ENCODE data around the gene FYB2. TPM values are rescaled to one million over a fixed set of nuclear protein-coding genes. Genes with fewer than 3 reads are reported as not detected.

Gene FYB2
- total and polyA plus RNA-seq, 2 experiments from 2014 or later = 15.5 to 18.6 TPM

DNA sequence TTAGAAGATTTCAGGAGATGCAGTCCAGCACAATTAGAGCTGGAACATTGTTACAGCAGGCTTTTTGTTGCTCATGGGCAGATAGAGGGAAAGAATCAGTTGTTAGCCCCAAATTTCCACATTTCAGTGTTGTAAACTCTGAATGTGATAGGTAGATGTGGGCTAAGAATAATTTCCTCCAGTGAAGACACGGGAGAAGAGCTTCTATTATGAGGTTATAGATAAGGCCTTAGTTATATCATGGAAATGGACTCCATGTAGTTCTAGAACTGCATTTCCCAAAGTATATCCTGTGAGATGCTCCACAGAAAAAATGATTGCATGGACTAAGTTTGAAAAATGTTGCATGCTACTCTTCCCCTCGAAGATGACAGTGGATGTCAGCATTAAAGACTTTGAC is 109.2 kb downstream of the FYB2 start:
- no peak overlapping the region for H3K27ac ChIP-seq
- no peak overlapping the region for H3K4me2 ChIP-seq
- no peaks in the 10 kb centered on the region for H4K20me1 ChIP-seq (ENCODE audit: insufficient read depth, poor library complexity, severe bottlenecking)
- 52% methylated on average over 2 of the region's 2 CpGs for WGBS (ENCODE audit: low lambda C conversion rate, missing lambda C conversion rate)
- H3K4me3 ChIP-seq = no peak overlapping the region
- peaks cover 9% of the 10 kb centered on the region for H3K4me1 ChIP-seq (ENCODE audit: insufficient read depth)
- TF ChIP-seq, protein P1, sequence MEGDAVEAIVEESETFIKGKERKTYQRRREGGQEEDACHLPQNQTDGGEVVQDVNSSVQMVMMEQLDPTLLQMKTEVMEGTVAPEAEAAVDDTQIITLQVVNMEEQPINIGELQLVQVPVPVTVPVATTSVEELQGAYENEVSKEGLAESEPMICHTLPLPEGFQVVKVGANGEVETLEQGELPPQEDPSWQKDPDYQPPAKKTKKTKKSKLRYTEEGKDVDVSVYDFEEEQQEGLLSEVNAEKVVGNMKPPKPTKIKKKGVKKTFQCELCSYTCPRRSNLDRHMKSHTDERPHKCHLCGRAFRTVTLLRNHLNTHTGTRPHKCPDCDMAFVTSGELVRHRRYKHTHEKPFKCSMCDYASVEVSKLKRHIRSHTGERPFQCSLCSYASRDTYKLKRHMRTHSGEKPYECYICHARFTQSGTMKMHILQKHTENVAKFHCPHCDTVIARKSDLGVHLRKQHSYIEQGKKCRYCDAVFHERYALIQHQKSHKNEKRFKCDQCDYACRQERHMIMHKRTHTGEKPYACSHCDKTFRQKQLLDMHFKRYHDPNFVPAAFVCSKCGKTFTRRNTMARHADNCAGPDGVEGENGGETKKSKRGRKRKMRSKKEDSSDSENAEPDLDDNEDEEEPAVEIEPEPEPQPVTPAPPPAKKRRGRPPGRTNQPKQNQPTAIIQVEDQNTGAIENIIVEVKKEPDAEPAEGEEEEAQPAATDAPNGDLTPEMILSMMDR (IDR thresholded peaks at IDR 0.05; ENCODE audit: poor library complexity) = no peak
- TF ChIP-seq EZH2phosphoT487 (IDR thresholded peaks at IDR 0.05; ENCODE audit: low read depth, severe bottlenecking, unreplicated experiment) = no peak
- H2AFZ ChIP-seq = no peak overlapping the region
- no peaks in the 10 kb centered on the region for H3K9me2 ChIP-seq (replicated peaks; ENCODE audit: insufficient read depth)
- H3K27me3 ChIP-seq = no peaks in the 10 kb centered on the region
- no peaks in the 10 kb centered on the region for H3K9me3 ChIP-seq (ENCODE audit: low read depth)
- H3K79me2 ChIP-seq = no peaks in the 10 kb centered on the region
- no peaks in the 10 kb centered on the region for H3K36me3 ChIP-seq (replicated peaks; ENCODE audit: insufficient read depth, low read depth)
- no peak for DNase-seq (ENCODE audit: low spot score)

DNA sequence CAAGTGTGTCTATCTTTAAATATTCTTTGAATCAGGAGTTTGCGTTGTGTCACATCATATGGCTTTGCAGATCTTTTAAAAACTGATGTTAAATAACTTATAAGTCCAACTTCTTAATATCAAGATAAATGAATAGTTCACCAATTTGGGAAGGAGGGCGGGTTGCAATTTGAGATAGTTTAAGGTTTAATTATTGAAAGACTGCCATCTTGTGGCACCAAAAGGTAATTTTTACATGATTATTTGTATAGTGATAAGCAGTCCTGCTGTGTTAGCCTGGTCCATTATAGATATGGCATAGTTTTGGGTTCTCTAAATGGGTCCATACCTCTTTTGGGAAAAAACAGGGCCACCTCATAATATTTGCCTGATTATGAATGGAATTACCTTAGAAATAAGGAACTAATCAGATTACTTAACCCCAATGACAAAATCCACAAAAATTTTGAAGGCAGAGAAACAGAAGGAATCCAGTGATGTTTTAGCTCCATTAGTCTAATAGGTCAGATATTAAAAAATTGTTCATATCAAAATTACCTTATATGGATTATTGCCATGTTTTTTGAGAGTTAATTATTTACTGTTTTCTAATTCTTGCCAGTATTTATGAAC is 109.8 kb downstream of the FYB2 start:
- Histone ChIP-seq H2AFZ (no peak overlapping the region), H3K9me2 (replicated peaks; ENCODE audit: insufficient read depth) (no peaks in the 10 kb centered on the region), H4K20me1 (ENCODE audit: insufficient read depth, poor library complexity, severe bottlenecking) (no peaks in the 10 kb centered on the region), H3K27me3 (no peaks in the 10 kb centered on the region), H3K4me1 (ENCODE audit: insufficient read depth) (peaks cover 9% of the 10 kb centered on the region), H3K4me3 (no peak overlapping the region), H3K79me2 (no peaks in the 10 kb centered on the region), H3K36me3 (replicated peaks; ENCODE audit: insufficient read depth, low read depth) (no peaks in the 10 kb centered on the region), H3K4me2 (no peak overlapping the region), H3K9me3 (ENCODE audit: low read depth) (no peaks in the 10 kb centered on the region), H3K27ac (no peak overlapping the region)
- WGBS (ENCODE audit: low lambda C conversion rate, missing lambda C conversion rate) = 9% methylated on average over 2 of the region's 2 CpGs
- DNase-seq (ENCODE audit: low spot score) = peak; percentile 68
- TF ChIP-seq, protein P1 (IDR thresholded peaks at IDR 0.05; ENCODE audit: poor library complexity) = peak; percentile 72
- TF ChIP-seq EZH2 (IDR thresholded peaks at IDR 0.05; ENCODE audit: borderline replicate concordance) = no peak

DNA sequence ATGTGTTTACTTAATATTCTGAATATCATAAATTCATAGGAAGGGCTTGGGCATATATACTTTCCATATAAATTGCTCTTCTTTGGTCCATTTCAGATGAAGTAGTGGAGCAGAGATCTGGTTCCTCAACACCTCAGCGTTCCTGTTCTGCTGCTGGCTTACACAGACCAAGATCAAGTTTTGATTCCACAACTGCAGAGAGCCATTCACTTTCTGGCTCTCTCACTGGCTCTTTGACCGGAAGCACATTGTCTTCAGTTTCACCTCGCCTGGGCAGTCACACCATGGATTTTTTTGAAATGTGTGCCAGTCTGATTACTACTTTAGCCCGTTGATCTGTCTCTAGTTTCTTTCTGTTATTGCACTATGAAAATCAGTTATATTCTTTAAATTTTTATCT is 111.8 kb downstream of the FYB2 start:
- Histone ChIP-seq H3K79me2 (no peaks in the 10 kb centered on the region), H3K27me3 (no peaks in the 10 kb centered on the region), H3K9me3 (ENCODE audit: low read depth) (no peaks in the 10 kb centered on the region), H3K4me3 (no peak overlapping the region), H2AFZ (no peak overlapping the region), H3K4me1 (ENCODE audit: insufficient read depth) (peaks cover 9% of the 10 kb centered on the region), H4K20me1 (ENCODE audit: insufficient read depth, poor library complexity, severe bottlenecking) (no peaks in the 10 kb centered on the region), H3K27ac (no peak overlapping the region), H3K9me2 (replicated peaks; ENCODE audit: insufficient read depth) (no peaks in the 10 kb centered on the region), H3K4me2 (no peak overlapping the region), H3K36me3 (replicated peaks; ENCODE audit: insufficient read depth, low read depth) (no peaks in the 10 kb centered on the region)
- 90% methylated on average over 4 of the region's 4 CpGs for WGBS (ENCODE audit: low lambda C conversion rate, missing lambda C conversion rate)
- DNase-seq (ENCODE audit: low spot score) = no peak
- TF ChIP-seq EZH2 (IDR thresholded peaks at IDR 0.05; ENCODE audit: borderline replicate concordance) (no peak), EZH2phosphoT487 (IDR thresholded peaks at IDR 0.05; ENCODE audit: low read depth, severe bottlenecking, unreplicated experiment) (no peak)
- TF ChIP-seq, protein P1 (IDR thresholded peaks at IDR 0.05; ENCODE audit: poor library complexity) = no peak

DNA sequence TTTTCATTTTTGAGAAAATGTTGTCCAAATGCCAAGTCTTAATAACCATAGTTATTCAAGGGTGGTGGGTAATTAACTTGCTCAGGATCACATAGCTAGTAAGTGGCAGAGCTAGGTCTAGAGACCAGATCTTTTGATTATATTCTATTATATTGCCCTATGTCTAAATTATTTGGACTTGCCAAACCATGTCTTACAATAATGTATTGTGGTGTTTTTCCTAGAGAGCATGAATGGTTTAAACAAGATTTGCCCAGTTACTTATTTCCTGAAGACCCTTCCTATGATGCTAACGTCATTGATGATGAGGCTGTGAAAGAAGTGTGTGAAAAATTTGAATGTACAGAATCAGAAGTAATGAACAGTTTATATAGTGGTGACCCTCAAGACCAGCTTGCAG is 115.5 kb downstream of the FYB2 start:
- Histone ChIP-seq H3K79me2 (no peaks in the 10 kb centered on the region), H3K27ac (no peak overlapping the region), H2AFZ (no peak overlapping the region), H3K4me1 (ENCODE audit: insufficient read depth) (no peaks in the 10 kb centered on the region), H3K9me2 (replicated peaks; ENCODE audit: insufficient read depth) (no peaks in the 10 kb centered on the region), H3K4me3 (no peak overlapping the region), H4K20me1 (ENCODE audit: insufficient read depth, poor library complexity, severe bottlenecking) (no peaks in the 10 kb centered on the region), H3K27me3 (no peaks in the 10 kb centered on the region), H3K36me3 (replicated peaks; ENCODE audit: insufficient read depth, low read depth) (no peaks in the 10 kb centered on the region), H3K9me3 (ENCODE audit: low read depth) (peaks cover 4% of the 10 kb centered on the region), H3K4me2 (no peak overlapping the region)
- 97% methylated on average over 1 of the region's 1 CpG for WGBS (ENCODE audit: low lambda C conversion rate, missing lambda C conversion rate)
- no peak for DNase-seq (ENCODE audit: low spot score)
- TF ChIP-seq EZH2 (IDR thresholded peaks at IDR 0.05; ENCODE audit: borderline replicate concordance) (no peak), EZH2phosphoT487 (IDR thresholded peaks at IDR 0.05; ENCODE audit: low read depth, severe bottlenecking, unreplicated experiment) (no peak)
- TF ChIP-seq, protein P1 (IDR thresholded peaks at IDR 0.05; ENCODE audit: poor library complexity) = no peak
